ENCODE results near the gene PSMD10. TPM values are rescaled to one million over a fixed set of nuclear protein-coding genes. Genes with fewer than 3 reads are reported as not detected.

PSMD10 gene, protein sequence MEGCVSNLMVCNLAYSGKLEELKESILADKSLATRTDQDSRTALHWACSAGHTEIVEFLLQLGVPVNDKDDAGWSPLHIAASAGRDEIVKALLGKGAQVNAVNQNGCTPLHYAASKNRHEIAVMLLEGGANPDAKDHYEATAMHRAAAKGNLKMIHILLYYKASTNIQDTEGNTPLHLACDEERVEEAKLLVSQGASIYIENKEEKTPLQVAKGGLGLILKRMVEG
- total RNA-seq, result 10 to 100 TPM; 14.9 to 23.3 (median 21.2) TPM
- polyA plus RNA-seq, result 10 to 100 TPM; 15.5 to 33.4 TPM
- long read RNA-seq, donor 1, transcript PSMD10-201 (5 exons, 1,546 nt), result major isoform, 15 of 18 reads
- long read RNA-seq, donor 1, partial matches to known transcripts, result 1 of 18 reads
- long read RNA-seq, donor 1, other reads (novel, unspliced or antisense), result 0 of 18 reads
- long read RNA-seq, donor 2, transcript PSMD10-201 (5 exons, 1,546 nt), result major isoform, 54 of 59 reads
- long read RNA-seq, donor 2, partial matches to known transcripts, result 1 of 59 reads
- long read RNA-seq, donor 2, other reads (novel, unspliced or antisense), result 1 of 59 reads
- long read RNA-seq, donor 3, partial matches to known transcripts, result 0 of 6 reads
- long read RNA-seq, donor 3, other reads (novel, unspliced or antisense), result 0 of 6 reads

DNA sequence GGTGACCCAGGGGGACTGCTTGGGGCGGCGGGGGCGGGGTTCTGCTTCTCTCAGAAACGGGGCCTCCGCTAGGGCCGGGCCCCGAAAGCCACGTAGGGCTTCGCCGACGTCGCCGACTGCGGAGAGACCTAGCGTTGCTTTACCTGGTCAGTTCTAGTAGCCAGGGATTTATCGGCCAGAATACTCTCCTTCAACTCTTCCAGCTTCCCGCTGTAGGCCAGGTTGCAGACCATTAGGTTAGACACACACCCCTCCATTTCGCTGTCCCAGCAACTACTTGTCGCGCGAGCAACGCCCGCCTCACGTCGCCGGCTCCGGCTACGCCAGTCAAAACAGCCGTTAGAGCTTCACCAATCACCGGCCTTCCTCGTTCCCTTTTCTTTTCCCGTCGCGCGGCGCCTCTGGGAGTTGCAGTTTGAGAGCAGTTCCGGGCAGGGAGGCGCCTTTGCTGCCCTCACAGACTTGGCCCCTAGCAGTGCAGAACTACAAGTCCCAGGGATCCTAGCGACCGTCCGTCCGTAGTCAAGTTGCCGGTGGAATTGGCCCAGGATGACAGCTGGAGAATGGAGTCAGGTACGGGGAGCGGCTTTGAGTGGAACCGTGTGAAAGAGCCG lies at the start of gene PSMD10, which contains the start of gene ATG4A:
PSMD10 (minus strand) TSS at position 279 of the 614 bp plus-strand sequence; CDS start at position 257, 22 bp downstream.
ATG4A (plus strand) TSS at position 515 of the 614 bp plus-strand sequence; CDS start at position 564, 49 bp downstream.
- ATAC-seq (peak; percentile 98 to 99 (median 98)), DNase-seq (peak; percentile 92 to 95 (median 94))
- H3K4me1 ChIP-seq, result peaks cover 0 to 25% (median 6%) of the 10 kb centered on the region in 12 donors
- intact Hi-C loops (cut with DNase I), result loop anchor here in 3 of 10 donors (5.0 kb wide), 2 partner anchors 36 to 41 kb away; no protein-coding TSS in a partner anchor
- WGBS, 4 donors, result 0 to 26% (median 13%) methylated on average over 46 to 47 of the region's 47 CpGs
- TF ChIP-seq, protein P1, sequence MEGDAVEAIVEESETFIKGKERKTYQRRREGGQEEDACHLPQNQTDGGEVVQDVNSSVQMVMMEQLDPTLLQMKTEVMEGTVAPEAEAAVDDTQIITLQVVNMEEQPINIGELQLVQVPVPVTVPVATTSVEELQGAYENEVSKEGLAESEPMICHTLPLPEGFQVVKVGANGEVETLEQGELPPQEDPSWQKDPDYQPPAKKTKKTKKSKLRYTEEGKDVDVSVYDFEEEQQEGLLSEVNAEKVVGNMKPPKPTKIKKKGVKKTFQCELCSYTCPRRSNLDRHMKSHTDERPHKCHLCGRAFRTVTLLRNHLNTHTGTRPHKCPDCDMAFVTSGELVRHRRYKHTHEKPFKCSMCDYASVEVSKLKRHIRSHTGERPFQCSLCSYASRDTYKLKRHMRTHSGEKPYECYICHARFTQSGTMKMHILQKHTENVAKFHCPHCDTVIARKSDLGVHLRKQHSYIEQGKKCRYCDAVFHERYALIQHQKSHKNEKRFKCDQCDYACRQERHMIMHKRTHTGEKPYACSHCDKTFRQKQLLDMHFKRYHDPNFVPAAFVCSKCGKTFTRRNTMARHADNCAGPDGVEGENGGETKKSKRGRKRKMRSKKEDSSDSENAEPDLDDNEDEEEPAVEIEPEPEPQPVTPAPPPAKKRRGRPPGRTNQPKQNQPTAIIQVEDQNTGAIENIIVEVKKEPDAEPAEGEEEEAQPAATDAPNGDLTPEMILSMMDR (IDR thresholded peaks at IDR 0.05), result no peak
- TF ChIP-seq POLR2A (IDR thresholded peaks at IDR 0.05), result peak in 1 of 2 donors; percentile 32
- H3K36me3 ChIP-seq, result peaks cover 0 to 23% (median 18%) of the 10 kb centered on the region in 9 donors
- no peaks in the 10 kb centered on the region for H3K9me3 ChIP-seq
- peak within 1 kb of the TSS; percentile 50 to 91 (median 85) for H3K27ac ChIP-seq
- H3K4me3 ChIP-seq, result peak within 1 kb of the TSS; percentile 50 to 92 (median 68)
- H3K27me3 ChIP-seq, result no peaks in the 10 kb centered on the region

DNA sequence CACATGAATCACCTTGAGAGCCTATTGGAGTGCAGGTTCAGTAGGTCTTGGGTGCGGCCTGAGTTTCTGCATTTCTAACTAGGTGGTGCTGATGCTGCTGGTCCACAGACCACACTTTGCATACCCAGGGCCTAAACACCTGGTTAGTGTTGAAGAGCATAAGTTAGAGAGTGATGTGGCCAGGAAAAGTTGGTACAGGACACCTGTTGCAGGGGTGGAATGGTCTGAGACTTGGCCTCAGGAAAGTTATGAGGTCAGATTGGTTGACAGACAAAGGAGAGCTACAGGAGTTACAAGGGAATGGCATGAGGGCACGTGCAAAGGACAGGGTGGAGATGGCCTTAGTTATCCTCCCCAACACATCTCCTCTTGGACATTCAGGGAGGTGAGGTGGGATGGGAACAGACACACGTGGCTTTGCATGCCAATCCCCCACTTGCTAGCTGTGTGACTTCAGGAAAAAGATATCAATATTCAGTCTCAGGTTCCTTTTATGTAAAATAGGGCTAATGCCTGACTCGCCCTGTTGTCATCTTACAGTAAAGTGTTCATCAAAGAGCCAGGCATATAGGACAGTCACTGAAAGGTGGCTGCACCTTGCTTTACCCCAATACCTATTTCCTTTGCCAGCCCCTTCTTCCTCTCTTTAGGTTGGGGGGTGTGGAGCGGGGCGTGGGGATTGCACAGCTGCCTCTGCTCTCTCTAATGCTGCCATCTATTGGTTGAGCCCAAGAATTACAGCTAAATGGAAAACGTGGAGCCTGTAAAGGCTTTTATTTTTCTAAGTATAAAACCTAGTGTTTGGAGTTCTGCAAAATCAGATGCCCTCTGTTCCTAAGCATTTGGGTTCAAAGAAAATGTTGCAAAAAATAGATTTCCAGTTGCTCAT lies 47.7 kb upstream of the PSMD10 start:
- intact Hi-C loops (cut with DNase I), result loop anchor here in 6 of 10 donors (2.0 to 10.0 kb wide), 4 partner anchors 54 to 122 kb away; no protein-coding TSS in a partner anchor

DNA sequence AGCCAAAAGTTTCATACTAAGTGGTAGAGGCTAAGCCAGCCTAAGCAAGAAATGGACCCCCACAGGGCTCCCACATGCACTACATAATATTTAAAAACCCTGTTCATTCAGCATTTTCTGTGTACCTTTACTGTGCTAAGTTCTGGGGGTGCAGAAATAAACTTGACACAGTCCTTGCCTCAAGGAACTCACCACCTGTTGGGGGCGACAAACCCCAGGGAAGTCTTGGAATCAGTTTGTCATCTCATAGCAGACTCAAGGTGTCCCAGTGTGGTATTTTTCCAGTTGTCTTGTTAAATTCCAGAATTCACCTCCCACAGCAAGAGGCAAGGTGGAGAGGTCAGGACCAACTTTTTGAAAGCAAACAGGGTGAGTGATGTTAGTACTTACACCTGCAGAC lies 43.4 kb upstream of the PSMD10 start:
- 45 to 93% (median 75%) methylated on average over 1 of the region's 1 CpG for WGBS, 4 donors
- intact Hi-C loops (cut with DNase I), result loop anchor here in 5 of 10 donors (5.0 to 10.0 kb wide), 4 partner anchors 42 to 117 kb away; partner anchors contain the start of genes ATG4A (in 1 of the 5) and PSMD10 (in 1 of the 5)

More for the DNA sequence above, 47.7 kb upstream of the PSMD10 start:
- H3K4me1 ChIP-seq, result no peaks in the 10 kb centered on the region
- peaks cover 0 to 59% (median 33%) of the 10 kb centered on the region in 9 donors for H3K36me3 ChIP-seq
- no peak overlapping the region for H3K27ac ChIP-seq
- ATAC-seq, result peak in 2 of 4 donors; percentile 30 to 34
- WGBS, 4 donors, result 60 to 79% (median 70%) methylated on average over 7 of the region's 7 CpGs
- TF ChIP-seq POLR2A (IDR thresholded peaks at IDR 0.05), result no peak
- TF ChIP-seq, protein P1 (IDR thresholded peaks at IDR 0.05), result peak; percentile 24 to 56 (median 44)
- no peaks in the 10 kb centered on the region for H3K9me3 ChIP-seq
- no peak for DNase-seq
- H3K4me3 ChIP-seq, result no peak overlapping the region
- no peaks in the 10 kb centered on the region for H3K27me3 ChIP-seq

More for the DNA sequence above, 43.4 kb upstream of the PSMD10 start:
- DNase-seq (no peak), ATAC-seq (no peak)
- Histone ChIP-seq H3K4me3 (no peak overlapping the region), H3K4me1 (peaks cover 0 to 4% (median 0%) of the 10 kb centered on the region in 12 donors), H3K9me3 (no peaks in the 10 kb centered on the region), H3K27ac (no peak overlapping the region), H3K36me3 (peaks cover 0 to 44% (median 20%) of the 10 kb centered on the region in 9 donors), H3K27me3 (peaks cover 0 to 9% (median 0%) of the 10 kb centered on the region in 9 donors)
- TF ChIP-seq POLR2A (IDR thresholded peaks at IDR 0.05), result no peak
- TF ChIP-seq, protein P1 (IDR thresholded peaks at IDR 0.05), result no peak
